ENCODE measurements around the gene PDE7B. TPM values are rescaled to one million over a fixed set of nuclear protein-coding genes. Genes with fewer than 3 reads are reported as not detected.

Gene PDE7B
- total RNA-seq, 2 experiments from 2014 or later, result 0.25 to 0.31 TPM

GRCh38 chr6:136058852-136059251 is 207.4 kb downstream of the PDE7B start:
- Mint-ChIP-seq H3K4me3 (no peak overlapping the region), H3K27ac (no peak overlapping the region), H3K36me3 (ENCODE audit: low read depth) (no peaks in the 10 kb centered on the region), H3K27me3 (ENCODE audit: low read depth) (peaks cover 2% of the 10 kb centered on the region), H3K9me3 (no peaks in the 10 kb centered on the region), H3K4me1 (ENCODE audit: low read depth) (no peaks in the 10 kb centered on the region)
- DNase-seq, result no peak
- CTCF ChIA-PET, result no interaction called here
- intact Hi-C loops (cut with micrococcal nuclease), result no loop called here

DNA sequence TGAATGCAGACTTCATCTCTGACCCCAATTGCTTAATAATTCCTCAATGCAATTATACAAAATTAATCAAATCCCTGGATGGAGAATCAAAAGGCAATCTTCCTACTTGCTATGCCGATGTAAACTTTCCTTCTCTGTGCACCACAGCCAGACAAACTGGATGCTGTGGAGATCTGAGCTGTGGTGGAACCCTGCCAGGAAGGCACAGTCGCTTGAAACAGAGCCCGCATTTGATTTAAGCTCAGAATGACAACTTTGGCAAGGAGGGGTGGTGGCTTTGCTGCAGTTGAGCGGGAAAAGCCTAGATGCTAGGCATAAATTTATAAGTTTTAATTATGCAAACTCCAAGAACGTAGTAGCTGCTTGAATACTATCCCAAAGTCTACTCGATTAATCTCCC is 207.8 kb downstream of the PDE7B start:
- H3K27ac Mint-ChIP-seq, result no peak overlapping the region
- H3K4me3 Mint-ChIP-seq, result no peak overlapping the region
- CTCF ChIA-PET, result no interaction called here
- peaks cover 2% of the 10 kb centered on the region for H3K27me3 Mint-ChIP-seq (ENCODE audit: low read depth)
- no peak for DNase-seq
- intact Hi-C loops (cut with micrococcal nuclease), result no loop called here
- no peaks in the 10 kb centered on the region for H3K4me1 Mint-ChIP-seq (ENCODE audit: low read depth)
- no peaks in the 10 kb centered on the region for H3K9me3 Mint-ChIP-seq
- no peaks in the 10 kb centered on the region for H3K36me3 Mint-ChIP-seq (ENCODE audit: low read depth)

GRCh38 chr6:136060052-136060451 is 208.6 kb downstream of the PDE7B start:
- intact Hi-C loops (cut with micrococcal nuclease), result no loop called here
- CTCF ChIA-PET, result no interaction called here
- no peak for DNase-seq
- Mint-ChIP-seq H3K36me3 (ENCODE audit: low read depth) (no peaks in the 10 kb centered on the region), H3K27ac (no peak overlapping the region), H3K4me3 (no peak overlapping the region), H3K27me3 (ENCODE audit: low read depth) (peaks cover under 1% of the 10 kb centered on the region), H3K4me1 (ENCODE audit: low read depth) (no peaks in the 10 kb centered on the region), H3K9me3 (no peaks in the 10 kb centered on the region)

GRCh38 chr6:136060759-136061158 is 209.3 kb downstream of the PDE7B start:
- intact Hi-C loops (cut with micrococcal nuclease), result no loop called here
- H3K27ac Mint-ChIP-seq, result no peak overlapping the region
- CTCF ChIA-PET, result no interaction called here
- DNase-seq, result no peak
- H3K4me3 Mint-ChIP-seq, result no peak overlapping the region
- no peaks in the 10 kb centered on the region for H3K36me3 Mint-ChIP-seq (ENCODE audit: low read depth)
- H3K9me3 Mint-ChIP-seq, result no peaks in the 10 kb centered on the region
- H3K4me1 Mint-ChIP-seq (ENCODE audit: low read depth), result no peaks in the 10 kb centered on the region
- H3K27me3 Mint-ChIP-seq (ENCODE audit: low read depth), result no peaks in the 10 kb centered on the region

DNA sequence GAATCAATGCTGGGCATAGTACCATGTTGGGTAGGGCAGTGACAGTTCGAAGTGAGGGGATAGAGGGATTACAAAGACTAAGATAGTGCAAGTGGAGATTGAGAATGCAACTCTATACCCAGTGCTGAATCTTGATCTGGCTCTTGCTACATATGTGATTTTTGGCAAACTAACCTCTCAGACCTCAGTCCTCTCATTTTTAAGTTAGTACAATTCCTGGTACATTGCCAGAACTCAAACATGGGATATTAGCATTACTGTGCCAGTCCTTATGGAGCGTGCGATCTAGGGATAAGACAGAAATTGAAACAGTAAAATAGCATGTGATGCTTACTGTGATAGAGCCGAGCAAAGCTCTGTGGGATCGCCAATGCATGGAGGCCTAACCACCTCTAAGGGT is 210.2 kb downstream of the PDE7B start:
- intact Hi-C loops (cut with micrococcal nuclease), result no loop called here
- Mint-ChIP-seq H3K36me3 (ENCODE audit: low read depth) (no peaks in the 10 kb centered on the region), H3K4me3 (no peak overlapping the region), H3K9me3 (no peaks in the 10 kb centered on the region), H3K27ac (no peak overlapping the region), H3K27me3 (ENCODE audit: low read depth) (no peaks in the 10 kb centered on the region), H3K4me1 (ENCODE audit: low read depth) (no peaks in the 10 kb centered on the region)
- DNase-seq, result no peak
- CTCF ChIA-PET, result no interaction called here

DNA sequence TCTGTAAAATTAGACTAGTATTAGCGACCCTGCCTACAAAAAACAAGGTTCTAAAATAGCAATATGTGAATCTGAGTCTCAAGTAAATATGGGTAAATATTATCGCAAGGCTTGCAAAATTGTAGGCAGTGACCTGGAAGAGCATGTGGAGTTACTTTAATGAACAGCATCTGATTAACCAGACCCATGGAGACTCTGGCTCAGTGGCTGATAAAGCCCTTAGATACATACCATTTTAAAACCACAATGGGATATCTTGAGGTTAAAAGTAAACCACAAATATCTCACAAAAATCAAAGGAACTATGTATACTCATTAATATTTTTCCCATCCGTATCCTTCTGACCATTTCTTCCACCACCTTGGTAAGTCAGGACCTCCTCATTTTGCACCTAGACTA is 211.6 kb downstream of the PDE7B start:
- CTCF ChIA-PET, result no interaction called here
- Mint-ChIP-seq H3K4me1 (ENCODE audit: low read depth) (no peaks in the 10 kb centered on the region), H3K9me3 (no peaks in the 10 kb centered on the region), H3K36me3 (ENCODE audit: low read depth) (no peaks in the 10 kb centered on the region), H3K27me3 (ENCODE audit: low read depth) (no peaks in the 10 kb centered on the region), H3K27ac (no peak overlapping the region), H3K4me3 (no peak overlapping the region)
- intact Hi-C loops (cut with micrococcal nuclease), result no loop called here
- DNase-seq, result no peak

- Mint-ChIP-seq H3K27me3 (ENCODE audit: low read depth) (no peaks in the 10 kb centered on the region), H3K4me1 (ENCODE audit: low read depth) (no peaks in the 10 kb centered on the region), H3K36me3 (ENCODE audit: low read depth) (no peaks in the 10 kb centered on the region), H3K9me3 (no peaks in the 10 kb centered on the region), H3K4me3 (no peak overlapping the region), H3K27ac (no peak overlapping the region)
- intact Hi-C loops (cut with micrococcal nuclease), result no loop called here
- no peak for DNase-seq
- CTCF ChIA-PET, result no interaction called here
Measured at GRCh38 chr6:136066005-136066404, 214.5 kb downstream of the PDE7B start.

- no peak for DNase-seq
- CTCF ChIA-PET, result no interaction called here
- Mint-ChIP-seq H3K4me3 (no peak overlapping the region), H3K27me3 (ENCODE audit: low read depth) (no peaks in the 10 kb centered on the region), H3K27ac (no peak overlapping the region), H3K9me3 (no peaks in the 10 kb centered on the region), H3K4me1 (ENCODE audit: low read depth) (no peaks in the 10 kb centered on the region), H3K36me3 (ENCODE audit: low read depth) (no peaks in the 10 kb centered on the region)
- intact Hi-C loops (cut with micrococcal nuclease), result no loop called here
Measured at GRCh38 chr6:136067731-136068341, 216.3 kb downstream of the PDE7B start.

DNA sequence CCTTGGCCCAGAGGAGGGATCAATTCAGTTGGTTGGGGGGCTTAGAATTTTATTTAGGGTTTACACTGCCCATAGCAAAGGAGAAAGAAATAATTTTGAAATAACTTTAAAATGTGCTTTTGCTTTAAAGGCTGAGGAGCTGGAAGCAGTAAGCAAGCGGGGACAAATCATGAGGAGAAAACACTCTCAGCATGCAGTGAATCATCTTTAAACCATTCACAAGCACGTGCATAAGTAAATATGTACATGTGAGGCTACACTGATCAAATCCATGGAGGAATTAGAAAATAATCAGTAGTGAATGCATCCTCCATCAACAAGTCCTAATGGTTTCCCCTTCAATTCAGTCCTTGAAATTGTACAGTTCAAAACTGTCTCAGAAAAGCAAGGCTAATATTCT is 217.6 kb downstream of the PDE7B start:
- Mint-ChIP-seq H3K9me3 (no peaks in the 10 kb centered on the region), H3K36me3 (ENCODE audit: low read depth) (no peaks in the 10 kb centered on the region), H3K27me3 (ENCODE audit: low read depth) (no peaks in the 10 kb centered on the region), H3K4me3 (no peak overlapping the region), H3K27ac (no peak overlapping the region), H3K4me1 (ENCODE audit: low read depth) (no peaks in the 10 kb centered on the region)
- CTCF ChIA-PET, result no interaction called here
- intact Hi-C loops (cut with micrococcal nuclease), result no loop called here
- no peak for DNase-seq

- intact Hi-C loops (cut with micrococcal nuclease), result no loop called here
- Mint-ChIP-seq H3K4me1 (ENCODE audit: low read depth) (no peaks in the 10 kb centered on the region), H3K27me3 (ENCODE audit: low read depth) (no peaks in the 10 kb centered on the region), H3K9me3 (no peaks in the 10 kb centered on the region), H3K36me3 (ENCODE audit: low read depth) (no peaks in the 10 kb centered on the region), H3K4me3 (no peak overlapping the region), H3K27ac (no peak overlapping the region)
- CTCF ChIA-PET, result no interaction called here
- no peak for DNase-seq
Measured at GRCh38 chr6:136070815-136071214, 219.3 kb downstream of the PDE7B start.

DNA sequence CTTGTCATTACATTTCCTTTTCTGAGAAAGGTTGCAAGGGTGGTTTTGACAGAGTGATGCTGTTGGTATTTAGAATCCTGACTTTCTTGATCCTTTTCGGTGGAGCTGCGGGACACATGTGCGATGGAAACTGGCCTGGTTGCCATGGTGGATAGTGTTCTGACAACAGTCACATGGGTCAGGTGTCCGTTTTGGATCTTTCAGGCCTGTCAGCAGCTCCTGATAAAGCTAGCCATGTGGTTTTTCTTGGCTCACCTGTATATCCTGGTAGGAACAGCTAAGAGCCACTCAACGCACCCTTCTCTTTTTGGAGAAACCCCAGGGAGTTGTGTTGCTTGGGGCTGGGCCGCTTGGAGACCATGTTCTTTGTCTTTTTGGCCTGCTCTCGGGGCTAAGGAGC is 221.2 kb downstream of the PDE7B start:
- DNase-seq, result no peak
- no peaks in the 10 kb centered on the region for H3K27me3 Mint-ChIP-seq (ENCODE audit: low read depth)
- H3K36me3 Mint-ChIP-seq (ENCODE audit: low read depth), result no peaks in the 10 kb centered on the region
- H3K27ac Mint-ChIP-seq, result no peak overlapping the region
- CTCF ChIA-PET, result no interaction called here
- H3K4me1 Mint-ChIP-seq (ENCODE audit: low read depth), result no peaks in the 10 kb centered on the region
- no peak overlapping the region for H3K4me3 Mint-ChIP-seq
- no peaks in the 10 kb centered on the region for H3K9me3 Mint-ChIP-seq
- intact Hi-C loops (cut with micrococcal nuclease), result no loop called here

- no peaks in the 10 kb centered on the region for H3K4me1 Mint-ChIP-seq (ENCODE audit: low read depth)
- no peak for DNase-seq
- CTCF ChIA-PET, result interaction anchor here (0.6 kb wide), 1 partner anchor 282 kb away, joined by 4 read pairs; no protein-coding TSS in a partner anchor
- no peaks in the 10 kb centered on the region for H3K9me3 Mint-ChIP-seq
- no peaks in the 10 kb centered on the region for H3K27me3 Mint-ChIP-seq (ENCODE audit: low read depth)
- intact Hi-C loops (cut with micrococcal nuclease), result no loop called here
- no peak overlapping the region for H3K27ac Mint-ChIP-seq
- H3K4me3 Mint-ChIP-seq, result no peak overlapping the region
- H3K36me3 Mint-ChIP-seq (ENCODE audit: low read depth), result no peaks in the 10 kb centered on the region
Measured at GRCh38 chr6:136073216-136073615, 221.7 kb downstream of the PDE7B start.

DNA sequence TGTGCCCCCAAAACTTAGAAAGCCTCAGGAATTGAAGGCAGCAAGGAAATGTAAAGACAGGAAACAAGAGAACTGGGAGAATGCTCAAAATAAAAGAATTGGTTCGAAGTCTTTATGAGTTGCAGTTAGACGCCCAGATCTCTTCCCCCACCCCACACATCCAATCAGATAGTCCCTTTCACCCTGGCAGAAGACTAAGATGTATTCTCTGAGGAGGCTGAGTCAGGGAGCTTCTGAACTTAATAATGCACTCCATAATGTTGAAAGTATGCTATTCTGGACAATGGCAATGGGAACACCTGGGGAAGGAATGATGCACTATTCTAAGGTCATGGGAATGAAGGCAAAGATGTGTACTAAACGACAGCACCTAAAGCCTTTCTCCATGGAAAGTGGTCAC is 225.0 kb downstream of the PDE7B start:
- DNase-seq, result no peak
- Mint-ChIP-seq H3K36me3 (ENCODE audit: low read depth) (no peaks in the 10 kb centered on the region), H3K4me3 (no peak overlapping the region), H3K27me3 (ENCODE audit: low read depth) (no peaks in the 10 kb centered on the region), H3K27ac (no peak overlapping the region), H3K4me1 (ENCODE audit: low read depth) (no peaks in the 10 kb centered on the region), H3K9me3 (no peaks in the 10 kb centered on the region)
- CTCF ChIA-PET, result no interaction called here
- intact Hi-C loops (cut with micrococcal nuclease), result no loop called here

All from activated naive CD4-positive, alpha-beta T cell treated with anti-CD3 and anti-CD28 coated beads for 36 hours (primary cell).